ENCODE data around the gene LCMT1.

The LCMT1 gene

GRCh38 chr16:25219070-25219737 lies 107.7 kb downstream of the LCMT1 start:
- no peaks in the 10 kb centered on the region for H3K9me3 ChIP-seq (ENCODE audit: control insufficient read depth in 1 of 2, low read length in 2 of 2)
- H3K27me3 ChIP-seq (ENCODE audit: control insufficient read depth in 1 of 2, insufficient read depth in 2 of 2, low read length in 2 of 2), result no peaks in the 10 kb centered on the region
- H3K36me3 ChIP-seq (ENCODE audit: control insufficient read depth in 1 of 2, insufficient read depth in 2 of 2, low read length in 2 of 2), result no peaks in the 10 kb centered on the region
- no peaks in the 10 kb centered on the region for H3K4me1 ChIP-seq (ENCODE audit: control insufficient read depth in 1 of 2, insufficient read depth in 2 of 2, low read length in 2 of 2)
- H3K9ac ChIP-seq (ENCODE audit: low read depth in 1 of 2, low read length in 2 of 2), result no peak overlapping the region
- no peak overlapping the region for H3K4me3 ChIP-seq (ENCODE audit: low read depth in 1 of 2, low read length in 2 of 2)
- no peak overlapping the region for H3K27ac ChIP-seq (ENCODE audit: low read depth, low read length)

- Histone ChIP-seq H3K36me3 (ENCODE audit: control insufficient read depth in 1 of 2, insufficient read depth in 2 of 2, low read length in 2 of 2) (no peaks in the 10 kb centered on the region), H3K27ac (ENCODE audit: low read depth, low read length) (no peak overlapping the region), H3K4me1 (ENCODE audit: control insufficient read depth in 1 of 2, insufficient read depth in 2 of 2, low read length in 2 of 2) (no peaks in the 10 kb centered on the region), H3K9me3 (ENCODE audit: control insufficient read depth in 1 of 2, low read length in 2 of 2) (no peaks in the 10 kb centered on the region), H3K9ac (ENCODE audit: low read depth in 1 of 2, low read length in 2 of 2) (no peak overlapping the region), H3K27me3 (ENCODE audit: control insufficient read depth in 1 of 2, insufficient read depth in 2 of 2, low read length in 2 of 2) (no peaks in the 10 kb centered on the region), H3K4me3 (ENCODE audit: low read depth in 1 of 2, low read length in 2 of 2) (no peak overlapping the region)
These were observed 111.4 kb downstream of the LCMT1 start for GRCh38 chr16:25222959-25223358.

GRCh38 chr16:25223964-25224363 lies 112.4 kb downstream of the LCMT1 start:
- no peaks in the 10 kb centered on the region for H3K36me3 ChIP-seq (ENCODE audit: control insufficient read depth in 1 of 2, insufficient read depth in 2 of 2, low read length in 2 of 2)

GRCh38 chr16:25224731-25225319 lies 113.3 kb downstream of the LCMT1 start:
- Histone ChIP-seq H3K4me1 (ENCODE audit: control insufficient read depth in 1 of 2, insufficient read depth in 2 of 2, low read length in 2 of 2) (no peaks in the 10 kb centered on the region), H3K36me3 (ENCODE audit: control insufficient read depth in 1 of 2, insufficient read depth in 2 of 2, low read length in 2 of 2) (no peaks in the 10 kb centered on the region), H3K27ac (ENCODE audit: low read depth, low read length) (no peak overlapping the region), H3K4me3 (ENCODE audit: low read depth in 1 of 2, low read length in 2 of 2) (no peak overlapping the region), H3K27me3 (ENCODE audit: control insufficient read depth in 1 of 2, insufficient read depth in 2 of 2, low read length in 2 of 2) (no peaks in the 10 kb centered on the region), H3K9me3 (ENCODE audit: control insufficient read depth in 1 of 2, low read length in 2 of 2) (no peaks in the 10 kb centered on the region), H3K9ac (ENCODE audit: low read depth in 1 of 2, low read length in 2 of 2) (no peak overlapping the region)

More at GRCh38 chr16:25223964-25224363, 112.4 kb downstream of the LCMT1 start:
- Histone ChIP-seq H3K9me3 (ENCODE audit: control insufficient read depth in 1 of 2, low read length in 2 of 2) (no peaks in the 10 kb centered on the region), H3K4me3 (ENCODE audit: low read depth in 1 of 2, low read length in 2 of 2) (no peak overlapping the region), H3K4me1 (ENCODE audit: control insufficient read depth in 1 of 2, insufficient read depth in 2 of 2, low read length in 2 of 2) (no peaks in the 10 kb centered on the region), H3K9ac (ENCODE audit: low read depth in 1 of 2, low read length in 2 of 2) (no peak overlapping the region), H3K27me3 (ENCODE audit: control insufficient read depth in 1 of 2, insufficient read depth in 2 of 2, low read length in 2 of 2) (no peaks in the 10 kb centered on the region), H3K27ac (ENCODE audit: low read depth, low read length) (no peak overlapping the region)
